OCI-LY3 (cell line): ENCODE results near the gene CCDC34.

Experiments
- H2AFZ ChIP-seq: fragments of 200-600, 300-600 bp; shearing (Covaris generic); 2 replicates; pipeline ENCODE4 v1.6.0; 2014; ENCODE audit warnings: antibody characterized with exemption, low read depth, low read length
- H3K27ac ChIP-seq: fragments of 200-600, 300-600 bp; sonication (generic); 2 replicates; pipeline ENCODE4 v1.5.1; 2014; ENCODE audit warnings: mild to moderate bottlenecking, low read length, moderate library complexity, mixed read lengths
- H3K27me3 ChIP-seq: fragments of 200-600, 300-600 bp; sonication (generic); 2 replicates; pipeline ENCODE4 v1.6.1; 2014; ENCODE audit warnings: low read depth, low read length, mixed read lengths
- H3K36me3 ChIP-seq: fragments of 200-600, 300-600 bp; sonication (generic); replicated peaks from 2 replicates; pipeline ENCODE3; 2014; ENCODE audit warnings: low read depth, low read length, mixed read lengths
- H3K4me1 ChIP-seq: fragments of 300-600, 200-600 bp; sonication (generic); 2 replicates; pipeline ENCODE4 v1.6.1; 2014; ENCODE audit warnings: low read length, mixed read lengths
- H3K4me2 ChIP-seq: fragments of 200-600, 300-600 bp; sonication (generic); 2 replicates; pipeline ENCODE4 v1.6.1; 2014; ENCODE audit warnings: low read length, mixed read lengths
- H3K4me3 ChIP-seq: fragments of 300-600, 200-600 bp; sonication (generic); 2 replicates; pipeline ENCODE4 v1.5.1; 2014; ENCODE audit warnings: antibody characterized with exemption, mild to moderate bottlenecking, low read length, moderate library complexity
- H3K79me2 ChIP-seq: fragments of 300-600, 200-600 bp; shearing (Covaris generic); 2 replicates; pipeline ENCODE4 v1.6.1; 2014; ENCODE audit warnings: mild to moderate bottlenecking, low read length, mixed read lengths
- H3K9ac ChIP-seq: fragments of 300-600, 200-600 bp; shearing (Covaris generic); 2 replicates; pipeline ENCODE4 v1.6.0; 2014; ENCODE audit warnings: mild to moderate bottlenecking, low read length, moderate library complexity
- H3K9me3 ChIP-seq: fragments of 200-600, 300-600 bp; shearing (Covaris generic); 2 replicates; pipeline ENCODE4 v1.6.1; 2014; ENCODE audit warnings: low read length, mixed read lengths; ENCODE audit not compliant: insufficient read depth
- H4K20me1 ChIP-seq: fragments of 200-600, 300-600 bp; sonication (generic); 2 replicates; pipeline ENCODE4 v1.6.1; 2016; ENCODE audit warnings: low read length, mixed read lengths; ENCODE audit not compliant: insufficient read depth
- CTCF ChIP-seq: fragments of 200-600, 300-600 bp; sonication (generic); IDR thresholded peaks from 2 replicates; pipeline ENCODE4 v1.5.1; 2014; ENCODE audit warnings: antibody characterized with exemption, low read length, low read depth
- EZH2phosphoT487 ChIP-seq: fragments of 200-600 bp; shearing (Covaris generic); IDR thresholded peaks from 2 replicates; pipeline ENCODE4 v1.6.1; 2018; ENCODE audit warnings: antibody characterized with exemption, mixed run types, low read depth

Gene CCDC34

GRCh38 chr11:27396259-27396839 is 33.3 kb upstream of the CCDC34 start:
- no peaks in the 10 kb centered on the region for H3K9me3 ChIP-seq
- H3K27ac ChIP-seq: no peak overlapping the region
- H3K4me1 ChIP-seq: no peaks in the 10 kb centered on the region
- TF ChIP-seq CTCF (no peak), EZH2phosphoT487 (no peak)
- H3K4me2 ChIP-seq: no peak overlapping the region
- H2AFZ ChIP-seq: no peak overlapping the region
- H3K36me3 ChIP-seq: no peaks in the 10 kb centered on the region
- no peaks in the 10 kb centered on the region for H3K27me3 ChIP-seq
- H3K9ac ChIP-seq: no peak overlapping the region
- H3K4me3 ChIP-seq: no peak overlapping the region
- H4K20me1 ChIP-seq: no peaks in the 10 kb centered on the region
- no peaks in the 10 kb centered on the region for H3K79me2 ChIP-seq

- H3K36me3 ChIP-seq: no peaks in the 10 kb centered on the region
- H3K27ac ChIP-seq: no peak overlapping the region
- H3K9me3 ChIP-seq: no peaks in the 10 kb centered on the region
- H3K9ac ChIP-seq: no peak overlapping the region
- H3K79me2 ChIP-seq: no peaks in the 10 kb centered on the region
- H3K4me3 ChIP-seq: no peak overlapping the region
- no peak overlapping the region for H2AFZ ChIP-seq
- H3K27me3 ChIP-seq: no peaks in the 10 kb centered on the region
- no peak for TF ChIP-seq EZH2phosphoT487
- no peak for TF ChIP-seq CTCF
- H4K20me1 ChIP-seq: no peaks in the 10 kb centered on the region
- no peaks in the 10 kb centered on the region for H3K4me1 ChIP-seq
- H3K4me2 ChIP-seq: no peak overlapping the region
Observed at GRCh38 chr11:27395556-27396258, 32.7 kb upstream of the CCDC34 start.

- Histone ChIP-seq H4K20me1 (no peaks in the 10 kb centered on the region), H3K9ac (no peak overlapping the region), H3K27ac (no peak overlapping the region), H3K27me3 (no peaks in the 10 kb centered on the region), H3K36me3 (no peaks in the 10 kb centered on the region), H3K4me1 (no peaks in the 10 kb centered on the region), H3K4me2 (no peak overlapping the region), H3K4me3 (no peak overlapping the region), H3K9me3 (no peaks in the 10 kb centered on the region), H3K79me2 (no peaks in the 10 kb centered on the region), H2AFZ (no peak overlapping the region)
- no peak for TF ChIP-seq CTCF
- TF ChIP-seq EZH2phosphoT487: no peak
Observed at GRCh38 chr11:27394781-27395228, 31.8 kb upstream of the CCDC34 start.

- Histone ChIP-seq H3K4me2 (no peak overlapping the region), H4K20me1 (no peaks in the 10 kb centered on the region), H3K27me3 (no peaks in the 10 kb centered on the region), H3K79me2 (no peaks in the 10 kb centered on the region), H3K4me3 (no peak overlapping the region), H3K9ac (no peak overlapping the region), H3K9me3 (no peaks in the 10 kb centered on the region), H2AFZ (no peak overlapping the region), H3K4me1 (peaks cover 5% of the 10 kb centered on the region; the same call in 1 of the 2 replicates), H3K36me3 (no peaks in the 10 kb centered on the region), H3K27ac (no peak overlapping the region)
- no peak for TF ChIP-seq CTCF
- no peak for TF ChIP-seq EZH2phosphoT487
Observed at GRCh38 chr11:27392278-27393114, 29.5 kb upstream of the CCDC34 start.
